ENCODE measurements around the gene SETD9.

SETD9 gene

GRCh38 chr5:56963246-56963645, 53.9 kb downstream of the SETD9 start:
- Histone ChIP-seq H3K27me3 (ENCODE audit: insufficient read depth, low read depth, severe bottlenecking) (no peaks in the 10 kb centered on the region), H3K27ac (no peak overlapping the region), H3K36me3 (no peaks in the 10 kb centered on the region), H3K4me3 (ENCODE audit: low read depth, low read length) (no peak overlapping the region), H3K9me3 (ENCODE audit: severe bottlenecking) (no peaks in the 10 kb centered on the region)
- DNase-seq, result no peak
- TF ChIP-seq CTCF (IDR thresholded peaks at IDR 0.05; ENCODE audit: low read depth, low read length), result no peak

GRCh38 chr5:56964173-56964572, 54.8 kb downstream of the SETD9 start:
- no peak overlapping the region for H3K27ac ChIP-seq

More at GRCh38 chr5:56964173-56964572, 54.8 kb downstream of the SETD9 start:
- Histone ChIP-seq H3K4me3 (ENCODE audit: low read depth, low read length) (no peak overlapping the region), H3K36me3 (no peaks in the 10 kb centered on the region), H3K27me3 (ENCODE audit: insufficient read depth, low read depth, severe bottlenecking) (no peaks in the 10 kb centered on the region), H3K9me3 (ENCODE audit: severe bottlenecking) (no peaks in the 10 kb centered on the region)
- no peak for TF ChIP-seq CTCF (IDR thresholded peaks at IDR 0.05; ENCODE audit: low read depth, low read length)
- no peak for DNase-seq
